ENCODE results near the gene CD320.
"Not testable (repeated sequence)": the region's sequence is repeated elsewhere in the genome, so short reads cannot be mapped to it uniquely, and the experiment has no call there.

Gene CD320

DNA sequence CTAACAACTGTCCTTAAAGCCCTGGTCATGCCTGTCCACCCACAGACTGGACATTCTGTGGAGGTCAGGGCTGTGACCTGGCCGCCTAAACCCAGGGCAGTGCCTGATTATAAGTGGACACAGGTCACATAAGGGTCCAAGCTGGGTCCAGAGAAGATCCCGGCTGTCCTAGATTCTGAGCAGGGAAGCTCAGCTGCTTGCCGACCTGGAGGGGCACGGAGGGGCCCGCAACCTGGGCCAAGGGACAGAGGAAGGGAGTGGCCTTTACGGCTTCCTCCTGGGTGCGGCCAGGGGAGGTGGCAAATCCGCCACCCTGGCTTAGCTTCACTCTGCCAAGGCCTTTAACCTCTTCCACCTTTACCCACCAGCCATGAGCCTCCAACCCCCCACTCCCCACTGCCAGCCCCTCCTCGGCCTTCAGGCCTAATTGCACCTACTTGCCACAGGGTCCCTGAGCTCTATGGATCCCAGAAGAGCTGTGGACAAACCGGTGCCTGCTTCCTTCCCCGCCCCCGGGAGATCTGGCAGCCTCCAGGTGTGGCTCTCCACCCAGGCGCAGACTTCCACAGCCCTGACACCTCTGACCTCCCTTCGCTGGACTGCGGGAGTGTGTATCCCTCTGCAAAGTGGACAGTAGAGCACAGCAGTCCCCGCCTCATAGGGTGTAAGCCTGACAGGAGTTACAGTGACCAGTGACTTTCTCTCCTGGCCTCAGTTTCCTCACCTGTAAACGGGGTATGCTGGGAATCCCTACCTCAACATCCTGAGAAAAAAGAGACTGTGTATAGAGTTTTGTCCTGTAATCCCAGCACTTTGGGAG, 1.7 kb downstream of the CD320 start:
- peak; percentile 3 for DNase-seq

- DNase-seq: peak; percentile 2
Measured at GRCh38 chr19:8305798-8306197, 2.4 kb downstream of the CD320 start.

DNA sequence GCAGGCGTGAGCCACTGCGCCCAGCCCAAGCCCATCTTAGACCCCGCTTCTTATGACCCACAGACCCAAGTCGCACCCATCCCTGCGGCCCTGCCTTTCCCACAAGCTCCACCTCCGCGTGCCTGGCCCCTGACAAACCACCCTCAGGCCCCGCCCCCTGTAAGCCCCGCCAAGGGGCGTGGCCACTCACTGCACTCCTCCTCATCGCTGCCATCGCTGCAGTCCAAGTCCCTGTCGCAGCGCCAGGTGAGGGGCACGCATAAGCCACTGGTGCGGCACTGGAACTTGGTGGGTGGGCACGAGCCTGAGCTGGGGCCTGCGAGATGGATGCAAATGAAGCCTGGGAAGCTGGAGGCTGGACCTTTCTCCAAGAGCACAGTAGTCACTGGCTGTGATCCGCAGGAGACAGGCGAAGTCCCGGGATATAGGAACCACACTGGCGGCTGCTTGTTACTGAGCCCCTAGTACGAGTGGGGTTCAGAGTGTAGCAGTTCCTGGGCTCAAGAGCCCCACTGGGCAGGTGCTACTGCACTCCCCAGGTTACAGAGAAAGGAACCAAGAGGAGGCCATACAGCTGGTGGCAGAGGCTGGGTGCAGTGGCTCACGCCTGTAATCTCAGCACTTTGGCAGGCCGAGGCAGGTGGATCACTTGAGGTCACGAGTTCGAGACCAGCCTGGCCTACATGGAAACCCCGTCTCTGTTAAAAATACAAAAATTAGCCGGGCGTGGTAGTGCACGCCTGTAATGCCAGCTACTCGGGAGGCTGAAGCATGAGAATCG, 3.1 kb downstream of the CD320 start:
- DNase-seq: peak; percentile 63

- DNase-seq: no peak
Measured at GRCh38 chr19:8302734-8303133, 5.4 kb downstream of the CD320 start.

DNA sequence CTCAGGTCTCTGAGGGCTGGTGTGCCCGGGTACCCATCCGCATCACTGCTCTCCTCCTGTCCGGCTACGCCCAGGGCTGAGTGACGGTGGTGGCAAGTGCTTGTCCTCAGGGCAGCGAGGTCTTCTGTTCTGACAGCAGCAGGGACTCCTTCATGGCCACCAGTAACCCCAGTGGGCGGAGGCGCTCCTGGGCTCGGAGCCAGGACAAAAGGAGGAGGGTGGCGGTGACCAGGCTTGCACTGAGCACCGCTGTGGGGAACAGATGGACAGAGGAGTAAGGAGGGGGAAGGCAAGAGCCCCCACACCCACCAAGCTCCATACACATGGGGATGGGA, 5.8 kb downstream of the CD320 start:
- peak; percentile 1 for DNase-seq

DNA sequence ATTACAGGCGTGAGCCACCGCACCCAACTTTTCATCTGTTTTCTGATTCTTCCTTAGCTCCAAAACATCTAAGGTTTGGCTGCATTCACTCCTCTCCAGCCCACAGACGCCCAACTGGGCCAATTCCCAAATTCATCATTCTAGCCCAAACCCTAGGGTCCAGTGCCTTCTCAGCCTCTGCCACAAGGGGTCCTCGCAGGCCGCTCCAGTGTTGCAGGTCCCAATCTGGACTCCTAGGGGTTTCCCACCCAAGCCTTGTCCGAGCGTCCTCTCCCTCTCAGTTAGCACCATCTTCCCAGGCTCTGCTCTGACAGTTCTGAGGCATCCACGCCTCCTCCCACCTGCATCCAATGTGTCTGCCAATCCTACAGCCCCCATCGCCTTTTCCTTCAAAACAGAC, 16.8 kb downstream of the CD320 start:
- DNase-seq: not testable (repeated sequence)

- not testable (repeated sequence) for DNase-seq
Measured at GRCh38 chr19:8276508-8276907, 31.6 kb downstream of the CD320 start.

DNA sequence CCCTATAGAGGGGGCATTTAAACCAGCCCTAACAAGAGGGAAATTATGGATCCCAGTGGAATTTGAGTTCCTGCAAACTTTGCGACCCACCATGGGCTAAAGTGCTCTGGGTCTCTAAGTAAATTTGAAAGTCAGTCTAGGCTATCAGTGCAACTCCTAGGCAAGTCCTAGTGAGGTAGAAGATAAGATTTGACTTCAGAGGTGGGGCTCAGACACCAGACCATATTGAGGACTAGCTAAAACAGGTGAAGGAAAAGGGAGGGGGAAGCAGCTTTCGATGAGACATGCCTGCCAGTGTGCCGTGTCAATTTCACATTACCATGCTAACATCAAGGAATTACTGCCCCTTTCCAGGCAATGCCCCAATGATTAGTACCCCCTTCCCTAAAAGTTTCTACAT, 38.4 kb downstream of the CD320 start:
- no peak for DNase-seq

DNA sequence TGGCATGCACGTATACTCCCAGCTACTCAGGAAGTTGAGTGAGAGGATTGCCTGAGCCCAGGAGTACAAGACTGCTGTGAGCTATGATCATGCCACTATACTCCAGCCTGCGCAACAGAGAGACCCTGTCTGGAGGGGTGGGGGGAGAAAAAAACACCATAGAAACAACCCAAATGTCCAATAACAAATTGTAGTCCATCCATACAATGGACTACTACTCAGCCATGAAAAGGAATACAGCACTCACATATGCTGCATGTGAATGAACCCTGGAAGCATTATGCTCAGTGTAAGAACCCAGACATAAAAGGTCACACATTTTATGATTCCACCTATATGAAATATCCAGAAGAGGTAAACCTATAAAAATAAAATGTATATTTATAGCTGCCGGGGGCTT, 42.3 kb downstream of the CD320 start:
- DNase-seq: no peak

DNA sequence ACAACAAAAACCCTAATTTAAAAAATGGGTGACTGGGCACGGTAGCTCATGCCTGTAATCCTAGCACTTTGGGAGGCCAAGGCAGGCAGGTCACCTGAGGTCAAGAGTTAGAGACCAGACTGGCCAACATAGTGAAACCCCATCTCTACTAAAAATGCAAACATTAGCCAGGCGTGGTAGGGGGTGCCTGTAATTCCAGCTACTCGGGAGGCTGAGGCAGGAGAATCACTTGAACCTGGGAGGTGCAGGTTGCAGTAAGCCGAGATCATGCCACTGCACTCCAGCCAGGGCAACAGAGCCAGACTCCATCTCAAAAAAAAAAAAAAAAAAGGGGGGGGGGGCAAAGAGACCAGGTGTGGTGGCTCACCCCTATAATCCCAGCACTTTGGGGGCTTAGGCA, 43.9 kb downstream of the CD320 start:
- DNase-seq: not testable (repeated sequence)

DNA sequence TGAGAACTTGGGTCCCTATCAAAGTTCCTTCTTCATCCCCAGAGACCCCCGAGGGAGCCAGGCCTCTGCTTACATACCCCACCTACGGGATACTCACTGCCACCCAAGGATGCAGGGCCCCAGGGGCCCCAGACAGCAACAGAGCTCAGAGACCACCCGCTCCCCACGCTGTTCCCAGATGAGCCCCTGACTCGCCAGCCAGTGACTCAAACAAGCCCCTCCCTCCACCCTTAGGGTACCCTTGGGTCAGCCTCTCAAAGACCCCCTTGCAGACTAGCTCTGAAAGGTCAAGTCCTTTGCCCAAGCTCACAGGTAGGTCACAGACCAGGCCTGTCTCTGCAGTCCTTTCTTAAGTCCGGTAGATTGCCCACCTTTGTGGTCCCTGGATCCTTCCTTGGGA, 45.7 kb downstream of the CD320 start:
- DNase-seq: no peak

DNA sequence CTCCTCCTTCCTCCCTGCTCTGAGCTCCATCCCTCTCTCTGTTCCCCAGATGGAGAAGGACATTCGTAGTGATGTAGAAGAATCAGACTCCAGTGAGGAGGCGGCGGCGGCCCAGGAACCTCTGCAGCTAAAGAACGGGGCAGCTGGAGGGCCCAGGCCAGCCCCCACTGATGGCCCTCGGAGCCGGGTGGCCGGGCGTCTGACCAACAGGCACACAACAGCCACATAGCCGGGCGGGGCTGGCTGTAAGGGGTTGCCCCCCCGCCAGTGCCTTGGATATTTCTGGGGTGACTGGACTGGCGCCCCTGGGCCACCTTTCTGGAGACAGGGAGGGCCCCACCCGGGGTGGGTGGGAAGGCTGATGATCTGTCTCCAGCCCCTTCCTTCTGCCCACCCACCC, 46.3 kb downstream of the CD320 start:
- DNase-seq: no peak

- no peak for DNase-seq
Measured at GRCh38 chr19:8261347-8261746, 46.8 kb downstream of the CD320 start.

DNA sequence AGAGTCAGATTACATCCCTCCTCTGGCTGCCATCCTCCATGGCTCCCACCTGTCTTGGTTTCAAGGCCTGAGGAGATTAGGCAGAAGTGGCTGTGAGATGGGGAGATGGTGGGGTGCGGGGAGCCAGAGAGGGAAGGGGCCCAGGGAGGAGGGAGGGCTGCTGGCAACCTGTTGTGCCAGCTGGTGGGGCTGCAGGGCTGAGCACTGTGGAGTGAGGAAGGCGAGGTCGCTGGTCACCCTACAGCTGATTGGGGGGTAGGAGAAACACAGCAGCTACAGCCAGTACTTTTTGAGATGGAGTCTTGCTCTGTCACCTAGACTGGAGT, 48.3 kb downstream of the CD320 start:
- no peak for DNase-seq

GRCh38 chr19:8259142-8259921, 48.8 kb downstream of the CD320 start:
- DNase-seq: no peak

DNA sequence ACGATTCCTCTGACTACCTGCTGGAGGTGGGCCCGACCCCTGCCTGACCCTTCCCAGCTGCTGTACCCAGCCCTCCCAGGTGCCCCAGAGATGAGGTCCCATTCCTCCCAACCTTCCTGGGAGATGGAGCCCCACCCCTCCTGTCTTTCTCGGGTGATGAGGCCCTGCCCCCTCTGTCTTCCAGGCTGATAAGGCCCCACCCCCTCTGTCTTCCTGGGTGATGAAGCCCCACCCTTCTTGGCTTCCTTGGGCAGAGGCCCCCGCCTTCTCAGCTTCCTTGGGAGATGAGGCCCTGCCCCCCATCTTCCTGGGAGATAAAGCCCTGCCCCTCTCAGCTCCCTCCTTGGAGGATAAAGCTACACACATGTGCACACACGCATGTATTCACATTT, 51.1 kb downstream of the CD320 start:
- no peak for DNase-seq

DNA sequence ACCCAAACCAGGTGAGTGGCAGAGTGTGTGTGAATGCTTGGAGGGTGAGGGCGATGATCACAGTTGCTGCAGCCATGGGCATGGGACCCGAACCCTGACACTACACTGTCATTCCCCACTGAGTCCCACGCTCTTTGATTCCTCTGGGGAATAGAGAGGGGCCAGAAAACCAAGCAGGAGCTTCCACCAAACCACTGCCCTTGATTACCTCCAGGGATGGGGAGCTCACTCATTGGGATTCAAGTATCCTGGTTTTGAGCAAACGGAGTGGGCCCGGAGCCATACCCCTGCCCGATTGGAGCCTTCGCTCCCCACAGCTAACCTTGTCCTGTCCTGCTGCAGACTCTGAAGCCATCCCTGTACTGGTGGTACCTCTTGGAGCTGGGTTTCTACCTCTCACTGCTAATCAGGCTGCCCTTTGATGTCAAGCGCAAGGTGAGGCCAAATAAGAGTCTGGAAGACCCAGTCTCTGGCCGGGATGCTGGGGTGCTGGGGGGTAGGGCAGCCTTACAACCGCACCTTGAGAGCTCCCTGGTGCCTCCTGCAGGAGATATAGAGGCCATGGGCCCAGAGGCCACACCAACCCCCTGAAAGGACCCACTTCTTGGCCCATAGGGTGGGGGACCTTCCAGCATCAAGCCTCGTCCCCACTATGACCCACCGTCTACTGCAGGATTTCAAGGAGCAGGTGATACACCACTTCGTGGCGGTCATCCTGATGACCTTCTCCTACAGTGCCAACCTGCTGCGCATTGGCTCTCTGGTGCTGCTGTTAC, 51.7 kb downstream of the CD320 start:
- DNase-seq: no peak

DNA sequence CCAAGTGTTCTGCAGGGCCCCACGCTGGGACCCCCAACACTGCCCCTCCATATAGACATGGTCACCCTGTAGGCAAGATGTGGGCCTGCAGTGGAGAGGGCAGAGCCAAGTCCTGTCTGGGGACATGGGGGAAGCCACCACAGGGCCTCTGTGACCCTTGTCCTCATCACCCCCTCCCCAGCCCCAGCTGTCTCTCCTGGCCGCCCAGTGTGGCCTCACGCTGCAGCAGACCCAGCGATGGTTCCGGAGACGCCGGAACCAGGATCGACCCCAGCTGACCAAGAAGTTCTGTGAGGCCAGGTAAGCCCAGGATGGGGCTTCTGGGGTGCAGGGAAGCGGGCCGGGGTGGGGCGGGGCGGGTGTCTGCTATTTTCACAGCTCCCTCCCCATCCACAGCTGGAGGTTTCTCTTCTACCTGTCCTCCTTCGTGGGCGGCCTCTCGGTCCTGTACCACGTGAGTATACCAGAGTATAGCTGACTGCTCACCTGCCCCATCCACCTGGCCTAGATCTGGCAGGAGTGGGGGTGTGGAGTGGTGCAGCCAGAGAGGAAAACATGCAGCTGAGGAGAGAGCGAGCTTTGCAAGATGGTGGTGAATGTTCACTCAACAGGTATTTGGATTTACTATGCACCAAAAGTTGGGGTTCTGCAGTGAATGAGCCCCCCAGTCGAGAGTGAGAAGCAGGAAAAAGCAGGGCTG, 52.6 kb downstream of the CD320 start:
- DNase-seq: no peak

DNA sequence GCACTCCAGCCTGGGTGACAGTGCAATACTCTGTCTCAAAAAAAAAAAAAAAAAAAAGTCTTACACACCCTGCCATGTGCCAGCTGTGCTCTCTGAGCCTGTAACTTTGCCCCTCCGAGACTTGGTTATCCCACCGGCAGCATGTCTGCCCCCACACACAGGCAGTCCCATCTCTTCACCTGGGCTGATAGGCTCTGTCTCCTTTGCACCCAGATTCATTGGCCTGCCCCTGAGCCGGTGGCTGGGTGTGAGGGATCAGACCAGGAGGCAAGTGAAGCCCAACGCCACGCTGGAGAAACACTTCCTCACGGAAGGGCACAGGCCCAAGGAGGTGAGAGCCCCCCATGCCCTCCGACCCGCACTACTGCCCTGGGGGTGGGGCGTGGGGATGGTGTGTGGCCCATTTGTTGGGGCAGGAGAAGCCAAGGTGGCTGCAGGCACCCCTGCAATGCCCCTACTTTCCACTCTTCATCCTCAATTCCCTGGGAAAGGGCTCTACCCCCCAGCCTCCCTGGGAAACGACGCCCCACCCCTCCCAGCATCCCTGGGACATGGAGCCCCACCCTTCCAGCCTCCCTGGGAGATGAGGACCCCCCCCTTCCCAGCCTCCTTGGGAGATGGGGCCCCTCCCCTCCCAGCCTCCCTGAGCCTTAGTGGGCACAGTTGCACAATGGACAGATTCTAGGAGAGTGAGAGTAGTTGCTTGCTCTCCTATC, 53.7 kb downstream of the CD320 start:
- no peak for DNase-seq

- no peak for DNase-seq
Measured at GRCh38 chr19:8253678-8254077, 54.5 kb downstream of the CD320 start.

DNA sequence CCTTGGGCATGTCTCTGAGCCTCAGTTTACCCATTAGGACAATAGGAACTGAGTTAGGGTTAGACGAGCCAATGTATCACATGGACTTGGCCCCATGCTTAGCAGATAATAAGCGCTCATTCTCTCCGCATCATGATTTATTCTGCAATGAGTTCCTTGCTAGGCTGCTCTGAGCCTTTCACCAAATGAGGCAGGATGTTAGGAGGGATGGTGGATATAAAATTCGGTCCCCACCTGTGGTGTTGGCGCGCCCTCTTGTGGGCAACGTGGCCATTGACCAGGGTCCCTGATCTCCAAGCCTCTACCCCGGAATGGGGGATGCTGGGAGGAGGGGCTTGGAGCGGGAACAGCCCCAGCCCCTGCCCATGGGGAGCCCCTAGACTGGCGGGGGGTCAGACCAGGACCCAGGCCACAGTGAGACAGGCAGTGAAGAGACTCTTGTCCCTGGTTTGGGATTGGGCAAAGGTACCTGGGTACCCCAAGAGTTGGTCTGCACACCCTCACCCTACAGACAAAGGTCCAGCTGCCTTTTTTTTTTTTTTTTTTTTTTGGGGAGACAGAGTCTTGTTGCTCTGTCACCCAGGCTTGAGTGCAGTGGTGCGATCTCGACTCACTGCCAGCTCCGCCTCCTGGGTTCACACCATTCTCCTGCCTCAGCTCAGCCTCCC, 55.1 kb downstream of the CD320 start:
- DNase-seq: peak; percentile 90

All from activated CD4-positive, alpha-beta T cell treated with anti-CD3 and anti-CD28 coated beads for 48 hours (primary cell).